GM12872 (cell line): ENCODE data around the gene KIAA1671.

ENCODE experiments used
- CTCF ChIP-seq: IDR thresholded peaks from 3 replicates; pipeline ENCODE4 v1.5.1; 2011; ENCODE audit warnings: low read depth, mild to moderate bottlenecking, low read length, moderate library complexity; ENCODE audit not compliant: insufficient read depth

KIAA1671 gene

DNA sequence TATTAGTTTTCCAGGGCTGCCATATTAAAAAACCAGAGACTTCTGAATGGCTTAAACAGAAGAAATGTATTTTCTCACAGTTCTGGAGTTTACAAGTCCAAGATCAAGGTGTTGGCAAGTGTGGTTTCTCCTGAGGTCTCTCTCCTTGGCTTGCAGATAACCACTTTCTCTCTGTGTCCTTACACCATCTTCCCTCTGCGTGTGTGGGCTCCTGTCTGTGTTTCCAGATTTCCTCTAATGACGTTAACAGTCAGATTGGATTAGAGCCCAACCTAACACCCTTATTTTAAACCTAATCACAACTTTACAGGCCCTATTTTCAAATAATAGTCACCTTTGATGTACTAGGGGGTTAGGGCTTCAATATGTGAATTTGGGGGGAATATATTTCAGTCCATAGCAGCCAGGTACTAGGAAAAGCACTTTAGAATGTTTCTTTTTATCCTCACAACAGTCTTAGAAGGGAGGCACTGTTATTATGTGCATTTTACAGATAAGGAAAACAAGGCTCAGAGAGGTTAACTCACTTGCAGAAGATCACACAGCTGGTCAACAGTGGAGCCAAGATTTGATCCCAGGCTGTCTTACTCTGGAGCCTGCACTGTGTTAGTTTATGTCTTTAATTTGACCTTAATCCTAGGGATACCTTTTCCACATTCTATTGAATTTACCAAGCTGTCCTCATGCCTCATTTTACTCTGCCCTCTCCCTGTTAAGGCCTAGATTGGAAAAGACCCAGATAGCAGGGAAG is 130.7 kb downstream of the KIAA1671 start:
- no peak for TF ChIP-seq CTCF

DNA sequence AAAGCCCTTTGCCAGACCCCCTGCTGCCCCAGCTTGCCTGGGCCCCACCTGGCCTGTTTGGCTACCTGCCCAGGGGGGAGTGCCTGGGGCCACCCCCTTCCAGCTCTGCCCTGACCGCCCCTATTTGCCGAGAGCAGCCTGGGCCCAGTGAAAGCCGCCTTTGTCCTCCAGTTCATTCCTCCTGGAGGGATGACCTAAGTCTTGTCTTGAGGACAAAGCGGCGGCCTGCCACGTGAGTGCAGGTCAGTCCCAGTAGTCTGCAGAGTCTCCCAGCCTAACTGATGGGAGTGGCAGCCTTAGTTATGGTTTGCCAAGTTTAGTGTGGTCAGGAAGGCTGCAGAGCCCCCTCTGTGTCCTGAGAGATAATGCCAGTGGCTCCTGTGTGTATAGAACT is 131.3 kb downstream of the KIAA1671 start:
- no peak for TF ChIP-seq CTCF

DNA sequence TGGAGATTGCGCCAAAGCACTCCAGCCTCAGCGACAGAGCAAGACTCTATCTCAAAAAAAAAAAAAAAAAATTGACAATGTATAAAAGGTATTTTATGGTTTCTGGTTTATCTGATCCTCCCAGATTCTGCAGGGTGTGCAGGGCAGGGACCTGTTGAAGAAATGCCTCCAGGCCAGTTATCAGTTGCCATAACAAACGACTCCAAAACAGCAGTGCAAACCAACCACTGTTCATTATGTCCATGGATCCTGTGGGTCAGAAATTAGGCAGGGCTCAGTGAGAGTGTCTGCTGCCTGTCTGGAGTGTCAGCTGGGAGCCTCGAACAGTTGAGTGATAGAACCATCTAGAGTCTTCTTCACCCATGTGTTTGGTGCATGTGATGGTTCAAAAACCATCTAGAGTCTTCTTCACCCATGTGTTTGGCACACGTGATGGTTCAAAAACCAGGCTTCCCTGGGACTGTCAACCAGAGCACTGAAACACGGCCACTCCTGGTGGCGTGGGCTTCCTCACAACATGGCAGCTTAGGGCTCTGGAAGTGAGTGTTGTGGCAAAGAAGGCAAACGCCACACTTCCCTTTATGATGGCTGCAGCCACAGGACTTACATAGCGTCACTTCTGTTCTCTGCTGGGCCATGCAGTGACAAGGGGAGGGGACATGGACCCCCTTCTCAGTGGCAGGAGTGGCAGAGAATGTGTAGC is 132.0 kb downstream of the KIAA1671 start:
- TF ChIP-seq CTCF = no peak

DNA sequence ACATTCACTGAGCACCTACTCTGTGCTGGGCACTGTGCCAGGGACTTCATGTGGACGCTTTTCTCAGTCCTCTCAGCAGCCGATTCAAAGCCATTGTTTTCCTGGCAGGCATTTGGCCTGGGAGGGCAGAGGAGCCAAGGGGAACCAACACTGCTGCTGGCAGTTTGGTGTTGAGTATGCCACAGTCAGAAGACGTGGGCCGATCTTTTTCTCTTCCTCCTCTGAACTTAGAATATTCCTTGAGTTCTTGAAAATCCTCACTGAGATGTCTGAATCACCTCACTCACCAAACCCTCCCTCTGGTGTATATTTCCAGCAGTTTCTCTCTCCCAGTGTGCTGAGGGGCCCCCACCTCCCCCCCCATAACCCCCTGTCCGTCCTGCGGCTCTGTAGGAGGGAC is 132.6 kb downstream of the KIAA1671 start:
- TF ChIP-seq CTCF = no peak

DNA sequence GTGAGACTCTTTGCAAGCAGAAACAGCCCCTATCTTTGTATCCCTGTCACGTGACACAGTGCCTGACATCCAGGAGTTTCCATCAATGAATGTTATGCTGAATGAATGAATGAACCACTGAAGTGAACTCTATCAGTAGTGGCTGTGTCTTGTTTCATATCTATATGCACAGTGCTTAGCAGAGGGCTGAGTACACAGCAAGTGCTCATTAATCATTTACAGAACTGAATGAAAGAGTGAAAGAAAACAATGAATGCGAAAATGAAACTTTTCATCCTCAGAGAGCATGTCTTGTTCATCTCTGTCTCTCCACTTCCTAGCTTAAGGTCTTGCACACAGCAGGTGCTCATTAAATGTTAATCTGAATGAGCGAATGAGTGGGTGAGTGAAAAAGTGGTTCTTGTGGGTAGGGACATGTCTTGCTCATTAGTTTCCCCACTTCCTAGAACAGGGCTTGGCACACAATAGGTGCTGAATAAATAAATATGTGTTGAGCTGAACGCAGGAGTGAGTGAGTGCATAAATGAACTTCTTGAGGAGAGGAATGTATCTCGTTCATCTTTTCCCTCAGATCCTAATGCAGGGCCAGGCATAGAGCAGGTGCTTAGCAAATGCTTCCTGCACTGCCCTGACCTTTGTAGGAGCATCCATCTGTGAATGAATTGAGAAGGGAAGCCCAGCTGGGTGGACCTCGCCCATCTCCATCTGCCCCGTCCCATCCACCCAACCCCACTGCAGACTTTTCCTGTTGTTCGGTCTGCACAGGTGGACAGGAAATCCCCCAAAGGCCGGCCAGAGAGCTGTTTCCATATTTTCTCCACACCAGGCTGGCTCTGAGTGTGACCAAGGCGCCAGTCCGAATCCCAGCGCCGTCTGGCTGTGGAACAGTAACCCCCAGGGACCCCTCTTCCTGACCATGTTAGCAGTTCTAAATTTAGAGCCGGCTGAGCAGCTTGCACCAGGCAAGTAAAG is 133.7 kb downstream of the KIAA1671 start:
- TF ChIP-seq CTCF = no peak

DNA sequence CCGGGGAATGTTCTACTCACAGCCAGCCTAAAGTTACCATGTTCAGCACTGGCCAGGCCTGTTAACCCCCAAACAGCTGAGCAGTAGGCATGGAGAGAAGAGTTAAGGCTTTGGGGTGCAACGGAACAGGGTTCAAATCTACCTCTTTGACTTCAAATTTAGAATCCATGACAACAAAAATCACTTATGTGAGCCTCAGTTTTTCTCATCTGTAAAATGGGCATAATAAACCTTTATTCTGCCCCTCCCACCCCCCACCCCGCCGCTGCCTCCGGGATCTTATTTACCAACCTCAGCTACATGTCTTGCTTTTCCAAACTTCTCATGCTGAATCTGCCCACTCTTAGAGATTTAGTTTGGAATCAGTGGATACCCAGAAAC is 134.4 kb downstream of the KIAA1671 start:
- TF ChIP-seq CTCF = no peak
